Measurements from ENCODE around the gene FNDC3B. TPM values are rescaled to one million over a fixed set of nuclear protein-coding genes. Genes with fewer than 3 reads are reported as not detected.

The FNDC3B gene
- total and polyA plus RNA-seq, 9 of the 15 experiments (the other 6 are each of a cell fraction or from before 2014, with no cell fraction given): 7.0 to 35.8 (median 16.2) TPM

GRCh38 chr3:172262991-172263608 is 223.7 kb downstream of the FNDC3B start (continued):
- TF ChIP-seq, protein P1, sequence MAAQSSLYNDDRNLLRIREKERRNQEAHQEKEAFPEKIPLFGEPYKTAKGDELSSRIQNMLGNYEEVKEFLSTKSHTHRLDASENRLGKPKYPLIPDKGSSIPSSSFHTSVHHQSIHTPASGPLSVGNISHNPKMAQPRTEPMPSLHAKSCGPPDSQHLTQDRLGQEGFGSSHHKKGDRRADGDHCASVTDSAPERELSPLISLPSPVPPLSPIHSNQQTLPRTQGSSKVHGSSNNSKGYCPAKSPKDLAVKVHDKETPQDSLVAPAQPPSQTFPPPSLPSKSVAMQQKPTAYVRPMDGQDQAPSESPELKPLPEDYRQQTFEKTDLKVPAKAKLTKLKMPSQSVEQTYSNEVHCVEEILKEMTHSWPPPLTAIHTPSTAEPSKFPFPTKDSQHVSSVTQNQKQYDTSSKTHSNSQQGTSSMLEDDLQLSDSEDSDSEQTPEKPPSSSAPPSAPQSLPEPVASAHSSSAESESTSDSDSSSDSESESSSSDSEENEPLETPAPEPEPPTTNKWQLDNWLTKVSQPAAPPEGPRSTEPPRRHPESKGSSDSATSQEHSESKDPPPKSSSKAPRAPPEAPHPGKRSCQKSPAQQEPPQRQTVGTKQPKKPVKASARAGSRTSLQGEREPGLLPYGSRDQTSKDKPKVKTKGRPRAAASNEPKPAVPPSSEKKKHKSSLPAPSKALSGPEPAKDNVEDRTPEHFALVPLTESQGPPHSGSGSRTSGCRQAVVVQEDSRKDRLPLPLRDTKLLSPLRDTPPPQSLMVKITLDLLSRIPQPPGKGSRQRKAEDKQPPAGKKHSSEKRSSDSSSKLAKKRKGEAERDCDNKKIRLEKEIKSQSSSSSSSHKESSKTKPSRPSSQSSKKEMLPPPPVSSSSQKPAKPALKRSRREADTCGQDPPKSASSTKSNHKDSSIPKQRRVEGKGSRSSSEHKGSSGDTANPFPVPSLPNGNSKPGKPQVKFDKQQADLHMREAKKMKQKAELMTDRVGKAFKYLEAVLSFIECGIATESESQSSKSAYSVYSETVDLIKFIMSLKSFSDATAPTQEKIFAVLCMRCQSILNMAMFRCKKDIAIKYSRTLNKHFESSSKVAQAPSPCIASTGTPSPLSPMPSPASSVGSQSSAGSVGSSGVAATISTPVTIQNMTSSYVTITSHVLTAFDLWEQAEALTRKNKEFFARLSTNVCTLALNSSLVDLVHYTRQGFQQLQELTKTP (IDR thresholded peaks at IDR 0.05; ENCODE audit: low read depth in 1 of 2, partially characterized antibody in 2 of 2): no peak
- TF ChIP-seq, protein P2, sequence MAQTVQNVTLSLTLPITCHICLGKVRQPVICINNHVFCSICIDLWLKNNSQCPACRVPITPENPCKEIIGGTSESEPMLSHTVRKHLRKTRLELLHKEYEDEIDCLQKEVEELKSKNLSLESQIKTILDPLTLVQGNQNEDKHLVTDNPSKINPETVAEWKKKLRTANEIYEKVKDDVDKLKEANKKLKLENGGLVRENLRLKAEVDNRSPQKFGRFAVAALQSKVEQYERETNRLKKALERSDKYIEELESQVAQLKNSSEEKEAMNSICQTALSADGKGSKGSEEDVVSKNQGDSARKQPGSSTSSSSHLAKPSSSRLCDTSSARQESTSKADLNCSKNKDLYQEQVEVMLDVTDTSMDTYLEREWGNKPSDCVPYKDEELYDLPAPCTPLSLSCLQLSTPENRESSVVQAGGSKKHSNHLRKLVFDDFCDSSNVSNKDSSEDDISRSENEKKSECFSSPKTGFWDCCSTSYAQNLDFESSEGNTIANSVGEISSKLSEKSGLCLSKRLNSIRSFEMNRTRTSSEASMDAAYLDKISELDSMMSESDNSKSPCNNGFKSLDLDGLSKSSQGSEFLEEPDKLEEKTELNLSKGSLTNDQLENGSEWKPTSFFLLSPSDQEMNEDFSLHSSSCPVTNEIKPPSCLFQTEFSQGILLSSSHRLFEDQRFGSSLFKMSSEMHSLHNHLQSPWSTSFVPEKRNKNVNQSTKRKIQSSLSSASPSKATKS (CRISPR knock-in tag; IDR thresholded peaks at IDR 0.05): no peak
- no peak for TF ChIP-seq RBBP5 (IDR thresholded peaks at IDR 0.05; ENCODE audit: borderline replicate concordance, insufficient read depth, low read length, poor library complexity, severe bottlenecking)
